GM23248 (cell line): ENCODE results near the gene MARS1.

Source experiments
- EZH2 ChIP-seq: fragments of 200-600 bp; sonication (generic); IDR thresholded peaks from 2 replicates; pipeline ENCODE4 v1.6.1; 2018; ENCODE audit warnings: antibody characterized with exemption, mild to moderate bottlenecking; ENCODE audit not compliant: insufficient read depth, poor library complexity, severe bottlenecking
- EZH2phosphoT487 ChIP-seq: fragments of 200-600 bp; sonication (generic); IDR thresholded peaks from 2 replicates; pipeline ENCODE4 v1.6.1; 2018; ENCODE audit warnings: antibody characterized with exemption, moderate library complexity, mild to moderate bottlenecking, low read depth; ENCODE audit not compliant: insufficient read depth

DNA sequence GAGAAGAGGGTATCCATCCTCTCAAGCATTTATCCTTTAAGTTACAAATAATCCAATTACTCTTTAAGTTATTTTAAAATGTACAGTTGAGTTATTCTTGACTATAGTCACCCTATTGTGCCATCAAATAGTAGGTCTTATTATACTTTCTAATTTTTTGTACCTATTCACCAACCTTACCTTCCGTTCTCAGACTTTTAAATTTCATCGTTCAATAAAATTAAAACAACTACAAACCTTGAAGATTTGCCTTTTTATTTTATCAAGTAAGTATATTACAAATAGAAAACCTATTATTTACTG is 60.1 kb downstream of the MARS1 start:
- TF ChIP-seq EZH2phosphoT487, result no peak
- TF ChIP-seq EZH2, result no peak
